ENCODE measurements around the gene DELE1. TPM values are rescaled to one million over a fixed set of nuclear protein-coding genes. Genes with fewer than 3 reads are reported as not detected.
A peak's percentile ranks its signal among the peaks of the same experiment; 100 is the strongest.

Gene DELE1
- total and polyA plus RNA-seq, 8 donors, result 27.7 to 45.6 (median 34.2) TPM

- Histone ChIP-seq H3K4me3 (no peak overlapping the region), H3K9me3 (no peaks in the 10 kb centered on the region), H3K27me3 (no peaks in the 10 kb centered on the region), H3K4me1 (no peaks in the 10 kb centered on the region), H3K36me3 (no peaks in the 10 kb centered on the region), H3K27ac (no peak overlapping the region)
- 69 to 83% methylated on average over 4 of the region's 4 CpGs for WGBS, 2 donors
- no peak for FAIRE-seq
- intact Hi-C loops (cut with DNase I), result no loop called here
- peak in 1 of 4 donors; percentile 50 for ATAC-seq
- TF ChIP-seq, protein P1, sequence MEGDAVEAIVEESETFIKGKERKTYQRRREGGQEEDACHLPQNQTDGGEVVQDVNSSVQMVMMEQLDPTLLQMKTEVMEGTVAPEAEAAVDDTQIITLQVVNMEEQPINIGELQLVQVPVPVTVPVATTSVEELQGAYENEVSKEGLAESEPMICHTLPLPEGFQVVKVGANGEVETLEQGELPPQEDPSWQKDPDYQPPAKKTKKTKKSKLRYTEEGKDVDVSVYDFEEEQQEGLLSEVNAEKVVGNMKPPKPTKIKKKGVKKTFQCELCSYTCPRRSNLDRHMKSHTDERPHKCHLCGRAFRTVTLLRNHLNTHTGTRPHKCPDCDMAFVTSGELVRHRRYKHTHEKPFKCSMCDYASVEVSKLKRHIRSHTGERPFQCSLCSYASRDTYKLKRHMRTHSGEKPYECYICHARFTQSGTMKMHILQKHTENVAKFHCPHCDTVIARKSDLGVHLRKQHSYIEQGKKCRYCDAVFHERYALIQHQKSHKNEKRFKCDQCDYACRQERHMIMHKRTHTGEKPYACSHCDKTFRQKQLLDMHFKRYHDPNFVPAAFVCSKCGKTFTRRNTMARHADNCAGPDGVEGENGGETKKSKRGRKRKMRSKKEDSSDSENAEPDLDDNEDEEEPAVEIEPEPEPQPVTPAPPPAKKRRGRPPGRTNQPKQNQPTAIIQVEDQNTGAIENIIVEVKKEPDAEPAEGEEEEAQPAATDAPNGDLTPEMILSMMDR (IDR thresholded peaks at IDR 0.05), result no peak
- no peak for DNase-seq
Observed at GRCh38 chr5:141903261-141903660, 20.4 kb upstream of the DELE1 start.

DNA sequence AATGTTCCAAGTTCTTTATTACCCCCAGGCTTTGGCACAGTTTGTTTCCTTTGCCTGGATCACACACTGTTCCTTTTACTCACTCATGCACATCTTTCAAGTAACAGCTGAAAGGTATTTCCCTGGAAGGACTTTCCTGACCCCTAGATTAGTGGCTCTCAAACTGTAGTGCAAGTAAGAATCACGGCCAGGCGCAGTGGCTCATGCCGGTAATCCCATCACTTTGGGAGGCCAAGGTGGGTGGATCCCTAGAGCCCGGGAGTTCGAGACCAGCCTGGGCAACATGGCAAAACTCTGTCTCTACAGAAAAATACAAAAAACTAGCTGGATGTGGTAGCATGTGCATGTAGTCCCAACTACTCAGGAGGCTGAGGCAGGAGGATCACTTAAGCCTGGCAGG, 19.1 kb upstream of the DELE1 start:
- Histone ChIP-seq H3K27ac (no peak overlapping the region), H3K36me3 (no peaks in the 10 kb centered on the region), H3K4me1 (no peaks in the 10 kb centered on the region), H3K4me3 (no peak overlapping the region), H3K27me3 (no peaks in the 10 kb centered on the region), H3K9me3 (no peaks in the 10 kb centered on the region)
- no peak for DNase-seq
- ATAC-seq, result no peak
- FAIRE-seq, result no peak
- WGBS, 2 donors, result 77 to 80% methylated on average over 5 of the region's 5 CpGs
- TF ChIP-seq, protein P1 (IDR thresholded peaks at IDR 0.05), result no peak
- intact Hi-C loops (cut with DNase I), result no loop called here

GRCh38 chr5:141906517-141906916, 17.2 kb upstream of the DELE1 start:
- H3K36me3 ChIP-seq, result no peaks in the 10 kb centered on the region
- WGBS, 2 donors, result 36 to 89% methylated on average over 1 of the region's 1 CpG
- no peaks in the 10 kb centered on the region for H3K9me3 ChIP-seq
- no peak overlapping the region for H3K27ac ChIP-seq
- H3K27me3 ChIP-seq, result no peaks in the 10 kb centered on the region
- TF ChIP-seq, protein P1 (IDR thresholded peaks at IDR 0.05), result no peak
- H3K4me1 ChIP-seq, result no peaks in the 10 kb centered on the region
- intact Hi-C loops (cut with DNase I), result no loop called here
- ATAC-seq (no peak), FAIRE-seq (no peak), DNase-seq (no peak)
- no peak overlapping the region for H3K4me3 ChIP-seq

DNA sequence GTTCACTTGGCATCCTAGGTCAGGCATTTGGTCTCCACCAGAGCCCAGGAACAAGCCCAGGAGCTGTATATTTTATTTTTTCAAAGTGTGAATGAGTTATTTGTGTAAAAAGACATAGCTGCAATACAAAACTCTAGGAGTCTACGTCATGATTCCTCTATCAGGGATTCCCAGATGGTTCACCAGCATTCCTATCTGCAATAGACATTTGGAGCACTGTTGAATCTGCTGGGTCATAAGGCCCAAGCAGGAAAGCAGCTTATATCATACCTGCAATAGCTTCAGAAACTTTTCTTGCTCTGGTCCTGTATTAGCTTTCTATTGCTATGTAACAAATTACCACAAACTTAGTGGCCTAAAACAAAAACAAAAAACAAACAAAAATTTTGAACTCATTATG, 16.7 kb upstream of the DELE1 start:
- intact Hi-C loops (cut with DNase I), result no loop called here
- H3K36me3 ChIP-seq, result no peaks in the 10 kb centered on the region
- no peaks in the 10 kb centered on the region for H3K9me3 ChIP-seq
- no peak for ATAC-seq
- no peak for FAIRE-seq
- H3K27me3 ChIP-seq, result no peaks in the 10 kb centered on the region
- DNase-seq, result no peak
- 0 to 2% methylated on average over 1 of the region's 1 CpG for WGBS, 2 donors
- no peak overlapping the region for H3K27ac ChIP-seq
- TF ChIP-seq, protein P1 (IDR thresholded peaks at IDR 0.05), result no peak
- H3K4me3 ChIP-seq, result no peak overlapping the region
- no peaks in the 10 kb centered on the region for H3K4me1 ChIP-seq

DNA sequence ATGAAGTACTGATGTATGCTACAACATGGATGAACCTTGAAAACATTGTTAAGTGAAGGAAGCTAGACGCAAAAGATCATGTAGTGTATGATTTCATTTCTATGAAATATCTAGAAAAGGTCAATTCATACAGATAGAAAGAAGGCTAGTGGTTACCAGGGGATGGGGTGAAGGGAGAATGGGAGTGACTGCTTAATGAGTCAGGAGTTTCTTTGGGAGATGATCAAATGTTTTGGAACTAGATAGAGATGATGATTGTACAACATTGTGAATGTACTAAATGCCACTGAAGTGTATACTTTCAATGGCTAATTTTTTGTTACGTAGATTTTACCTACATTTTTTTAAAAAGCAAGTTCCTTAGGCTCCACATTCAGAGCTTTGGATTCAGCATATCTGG, 14.9 kb upstream of the DELE1 start:
- FAIRE-seq (no peak), DNase-seq (no peak), ATAC-seq (no peak)
- Histone ChIP-seq H3K4me3 (no peak overlapping the region), H3K9me3 (no peaks in the 10 kb centered on the region), H3K36me3 (no peaks in the 10 kb centered on the region), H3K27me3 (no peaks in the 10 kb centered on the region), H3K27ac (no peak overlapping the region), H3K4me1 (no peaks in the 10 kb centered on the region)
- TF ChIP-seq, protein P1 (IDR thresholded peaks at IDR 0.05), result no peak
- WGBS, 2 donors, result 79 to 91% methylated on average over 2 of the region's 2 CpGs
- intact Hi-C loops (cut with DNase I), result no loop called here

Measured in pancreas (tissue), 10 donors.